Brain pericyte (primary cell): ENCODE measurements around the gene AVL9.
"Not testable (repeated sequence)": the region's sequence is repeated elsewhere in the genome, so short reads cannot be mapped to it uniquely, and the experiment has no call there.

Experiments used
- DNase-seq: peaks from one replicate; pipeline ENCODE4 v3.0.0-alpha.2; 2012; ENCODE audit warnings: low read depth, low spot score

The AVL9 gene

DNA sequence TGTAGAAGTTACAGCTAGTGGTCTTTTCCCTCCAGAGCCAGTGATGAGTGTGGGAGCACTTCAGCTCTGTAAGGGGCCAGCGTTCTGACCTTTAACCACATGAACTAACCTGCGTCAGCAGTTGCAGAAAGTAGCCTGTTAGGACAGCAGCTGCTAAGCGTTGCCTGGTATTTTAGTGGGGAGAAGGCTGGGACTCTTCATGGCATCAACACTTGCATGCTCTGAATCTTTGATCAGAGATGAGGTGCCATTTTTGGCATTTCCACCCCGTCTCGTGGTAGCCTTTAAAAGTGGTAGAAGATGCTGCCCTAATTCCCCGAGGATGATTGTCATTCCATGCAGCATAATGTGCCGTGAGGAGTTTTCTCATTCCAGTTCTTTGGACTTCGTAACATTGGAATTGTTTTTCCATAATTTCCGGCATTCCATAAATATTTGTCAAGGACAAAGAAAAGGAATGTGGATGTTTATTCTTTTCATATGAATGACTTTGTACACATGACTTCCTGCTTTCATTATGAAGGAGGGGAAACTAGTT is 92.2 kb downstream of the AVL9 start:
- peak; percentile 76 for DNase-seq

DNA sequence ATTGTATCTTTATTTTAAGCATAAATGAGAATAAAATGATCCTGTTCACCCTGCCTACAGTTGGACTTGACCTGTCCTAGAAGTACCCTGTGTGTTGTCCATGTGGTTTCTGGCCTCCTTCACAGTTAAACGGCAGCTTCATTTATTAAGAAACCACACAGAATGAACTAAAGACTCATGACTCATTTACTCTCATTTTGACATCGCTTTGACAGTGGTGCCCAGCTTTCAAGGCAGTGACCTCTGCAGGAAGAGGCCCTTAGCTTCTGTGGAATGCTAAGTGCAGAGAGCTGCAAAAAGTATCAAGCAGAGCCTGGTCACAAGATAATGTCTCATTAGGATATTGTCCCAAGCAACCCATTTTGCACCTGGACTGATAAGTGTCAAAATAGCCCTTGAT is 93.4 kb downstream of the AVL9 start:
- no peak for DNase-seq

DNA sequence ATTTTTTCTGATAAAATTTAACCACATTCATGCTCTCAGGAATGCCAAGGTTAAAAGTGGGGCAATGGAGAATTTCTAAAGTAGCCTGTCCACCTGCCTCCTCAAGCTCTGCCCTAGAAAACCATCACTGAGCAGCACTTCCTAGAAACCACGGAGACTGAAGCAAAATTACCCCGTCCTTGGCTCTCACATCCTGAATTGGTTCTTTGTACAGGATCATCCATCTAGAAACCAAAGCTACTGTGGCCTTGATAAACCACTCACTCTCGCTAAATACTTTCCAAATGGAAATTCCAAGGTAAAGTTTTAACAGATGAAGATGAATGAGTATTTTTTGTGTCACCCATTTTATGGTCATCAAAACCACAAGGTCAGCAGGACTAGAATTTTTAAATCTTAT is 96.6 kb downstream of the AVL9 start:
- no peak for DNase-seq

DNA sequence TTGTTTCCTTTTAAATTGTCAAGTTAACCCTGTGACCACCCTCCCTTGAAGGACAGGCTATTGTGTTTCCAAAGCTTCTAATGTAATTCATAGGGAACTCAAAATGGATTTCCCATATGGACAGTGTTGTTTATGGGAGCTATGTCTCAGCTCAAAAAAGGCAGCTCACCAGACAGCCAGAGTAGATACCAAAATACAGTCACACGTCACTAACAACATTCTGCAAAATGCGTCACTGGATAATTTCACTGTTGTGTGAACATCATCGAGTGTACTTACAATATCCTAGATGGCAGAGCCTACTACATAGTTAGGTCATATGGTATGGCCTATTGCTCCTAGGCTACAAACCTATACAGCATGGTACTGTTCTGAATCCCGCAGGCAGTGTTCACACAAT is 97.4 kb downstream of the AVL9 start:
- no peak for DNase-seq

DNA sequence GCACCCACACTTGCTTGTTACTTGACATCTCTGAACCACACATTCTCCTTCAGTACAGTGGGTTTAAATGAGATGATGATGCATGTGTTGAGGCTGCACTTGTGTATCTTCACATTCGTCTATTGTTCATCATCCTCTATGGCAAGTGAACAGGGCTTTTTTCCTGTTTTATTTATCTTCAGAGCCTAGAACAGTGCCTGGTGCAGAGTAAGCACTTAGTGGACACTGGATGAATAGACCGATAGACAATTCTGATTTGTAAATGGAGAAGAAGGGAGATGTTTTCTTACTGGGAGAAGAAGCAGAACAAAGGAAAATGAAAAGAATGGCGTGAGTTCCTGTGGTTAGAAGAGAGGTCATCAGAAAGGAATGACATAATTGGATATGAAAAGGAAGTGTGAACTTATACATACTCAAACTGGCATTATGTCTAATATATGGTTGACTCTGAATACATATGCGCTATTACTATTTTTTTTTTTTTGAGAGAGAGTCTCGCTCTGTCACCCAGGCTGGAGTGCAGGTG is 99.7 kb downstream of the AVL9 start:
- no peak for DNase-seq

DNA sequence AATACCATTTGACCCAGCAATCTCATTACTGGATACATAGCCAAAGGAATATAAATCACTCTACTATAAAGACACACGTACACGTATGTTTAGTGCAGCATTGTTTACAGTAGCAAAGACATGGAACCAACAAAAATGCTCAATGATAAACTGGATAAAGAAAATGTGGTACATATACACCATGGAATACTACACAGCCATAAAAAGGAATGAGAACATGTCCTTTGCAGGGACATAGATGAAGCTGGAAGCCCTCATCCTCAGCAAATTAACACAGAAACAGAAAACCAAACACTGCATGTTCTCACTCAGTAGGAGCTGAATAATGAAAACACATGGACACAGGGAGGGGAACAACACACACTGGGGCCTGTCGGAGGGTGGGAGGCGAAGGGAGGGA is 105.9 kb downstream of the AVL9 start:
- DNase-seq, result not testable (repeated sequence)

DNA sequence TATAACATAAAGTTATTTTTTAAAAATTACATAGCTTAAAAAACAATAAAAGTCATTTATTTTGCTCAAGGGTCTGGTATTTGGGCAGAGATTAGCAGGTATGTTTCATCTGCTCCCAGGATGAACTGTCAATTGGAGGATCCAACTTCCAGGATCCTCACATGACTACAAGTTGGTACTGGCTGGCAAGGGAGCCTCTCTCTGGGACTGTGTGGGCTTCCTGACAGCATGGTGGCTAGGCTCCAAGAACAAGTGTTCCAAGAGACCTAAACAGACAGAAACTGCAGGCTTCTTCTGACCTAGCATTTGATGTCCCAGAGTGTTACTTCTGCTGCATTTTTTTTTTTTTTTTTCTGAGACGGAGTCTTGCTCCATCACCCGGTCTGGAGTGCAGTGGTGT is 107.2 kb downstream of the AVL9 start:
- DNase-seq, result no peak

DNA sequence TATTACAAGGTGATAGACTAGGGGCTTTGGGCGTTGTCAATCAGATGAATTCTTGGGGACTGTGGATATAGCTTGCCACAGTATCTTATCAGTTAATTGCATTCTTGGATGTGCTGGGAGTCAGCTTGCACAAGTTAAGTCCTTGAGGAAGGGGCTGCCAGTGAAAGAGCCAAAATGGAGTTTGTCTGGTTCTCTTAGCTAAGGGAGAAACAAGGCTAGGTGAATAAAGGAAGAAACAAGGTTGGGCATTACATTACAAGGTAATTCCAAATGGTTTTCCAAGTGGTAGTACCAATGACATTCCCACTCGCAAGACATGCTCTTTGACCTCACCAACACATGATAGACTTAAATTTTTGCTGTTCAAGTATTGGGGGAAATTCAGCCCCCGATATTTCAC is 108.2 kb downstream of the AVL9 start:
- DNase-seq, result not testable (repeated sequence)

DNA sequence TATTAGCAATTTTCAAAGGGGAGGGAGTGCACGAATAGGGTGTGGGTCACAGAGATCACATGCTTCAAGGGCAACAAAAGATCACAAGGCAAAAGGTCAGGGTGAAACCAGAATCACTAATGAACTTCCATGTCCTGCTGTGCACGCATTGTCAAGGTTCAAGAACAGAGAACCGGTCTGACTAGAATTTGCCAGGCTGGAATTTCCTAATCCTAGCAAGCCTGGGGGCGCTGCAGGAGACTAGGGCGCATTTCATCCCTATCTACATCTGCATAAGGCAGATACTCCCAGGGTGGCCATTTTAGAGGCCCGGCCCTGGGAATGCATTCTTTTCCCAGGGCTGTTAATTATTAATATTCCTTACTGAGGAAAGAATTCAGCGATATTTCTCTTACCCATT is 108.8 kb downstream of the AVL9 start:
- not testable (repeated sequence) for DNase-seq

DNA sequence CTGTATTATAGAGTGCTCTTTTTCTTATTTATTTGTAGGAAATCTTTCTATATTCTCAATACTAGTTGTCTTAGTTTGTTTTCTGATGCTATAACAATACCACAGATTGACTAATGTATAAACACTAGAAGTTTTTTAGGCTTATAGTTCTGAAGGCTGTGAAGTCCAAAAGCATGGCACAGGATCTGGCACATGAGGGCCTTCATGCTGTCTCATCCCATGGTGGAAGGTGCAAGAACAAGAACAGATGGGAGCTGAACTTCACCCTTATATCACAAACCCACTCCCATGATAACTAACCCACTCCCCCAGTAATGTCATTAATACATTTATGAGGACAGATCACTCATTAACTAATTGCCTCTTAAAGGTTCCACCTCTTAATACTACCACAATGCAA is 109.7 kb downstream of the AVL9 start:
- DNase-seq, result no peak

DNA sequence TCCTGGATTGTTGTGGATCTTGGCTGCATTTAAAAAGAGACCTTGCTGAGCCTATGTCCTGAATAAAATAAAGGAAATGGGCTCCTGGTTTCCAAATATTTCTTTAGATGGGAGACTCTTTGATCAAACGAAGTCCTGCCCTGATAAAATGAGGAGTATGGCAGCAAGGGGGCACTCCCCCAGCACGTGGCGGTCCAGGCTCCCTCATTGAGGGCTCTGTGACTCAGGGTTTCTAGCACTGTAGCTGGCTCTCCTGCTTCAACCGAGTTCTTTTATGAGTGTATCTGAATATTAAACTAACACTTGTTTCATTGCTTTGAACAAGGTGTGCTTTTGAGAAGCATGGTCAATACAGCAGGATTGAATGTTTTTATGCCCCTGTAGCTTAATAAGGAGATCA is 114.2 kb downstream of the AVL9 start:
- DNase-seq, result no peak

DNA sequence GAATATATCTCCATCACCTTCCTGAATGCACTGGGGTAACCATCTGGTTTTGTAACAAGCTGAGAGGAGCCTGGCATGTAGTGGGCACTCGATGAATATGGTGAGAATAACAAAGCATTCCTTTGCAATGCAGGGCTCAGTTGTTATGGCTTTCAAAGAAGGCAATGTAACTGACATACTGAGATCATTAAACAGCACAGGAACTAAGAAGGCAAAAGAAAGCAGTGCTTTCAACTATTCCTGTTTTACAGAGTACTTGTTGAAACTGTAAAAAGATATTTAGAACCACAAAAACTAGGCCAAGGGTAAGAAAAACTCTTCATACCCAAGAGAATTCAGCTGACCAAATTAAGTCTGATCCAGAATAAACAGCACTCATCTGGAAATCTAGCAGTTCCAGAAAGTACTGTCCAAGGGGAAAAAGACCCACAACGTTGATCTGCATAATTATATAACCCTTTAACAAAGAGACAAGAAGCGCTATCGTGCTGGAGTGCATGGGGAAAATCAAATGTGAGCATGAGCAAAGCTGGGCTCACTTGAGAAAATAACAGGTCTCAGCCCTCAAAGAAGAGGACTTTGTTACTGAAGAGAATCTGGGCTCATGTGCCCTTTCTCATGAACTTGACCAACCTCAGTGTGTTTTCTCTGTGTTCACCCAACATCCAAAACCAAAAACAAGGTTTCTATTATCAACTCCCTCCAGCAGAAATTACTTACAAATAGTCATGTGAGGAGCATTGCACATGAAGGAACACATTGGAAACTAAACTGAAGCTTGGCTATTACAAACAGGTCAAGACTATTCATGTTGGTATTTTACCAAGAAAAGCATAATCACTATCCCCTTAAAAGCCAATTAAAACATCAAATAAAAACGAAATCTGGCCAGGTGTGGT is 116.2 kb downstream of the AVL9 start:
- peak; percentile 91 for DNase-seq

DNA sequence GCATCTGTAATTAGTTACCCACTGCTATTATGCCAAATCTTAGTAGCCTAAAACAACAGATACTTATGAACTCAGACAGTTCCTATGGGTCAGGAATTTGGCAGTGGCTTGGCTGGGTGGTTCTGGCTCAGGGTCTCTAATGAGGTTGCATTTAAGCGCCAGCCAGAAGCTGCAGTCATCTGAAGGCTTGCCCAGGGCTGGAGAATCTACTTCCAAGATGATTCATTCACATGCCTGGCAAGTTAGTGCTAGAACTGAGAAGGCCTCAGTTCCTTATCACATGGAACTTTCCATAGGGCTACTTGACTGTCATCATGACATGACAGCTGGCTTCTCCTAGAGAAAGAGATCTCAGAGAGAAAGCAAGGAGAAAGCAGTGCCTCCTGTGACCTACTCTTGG is 121.3 kb downstream of the AVL9 start:
- DNase-seq, result no peak

DNA sequence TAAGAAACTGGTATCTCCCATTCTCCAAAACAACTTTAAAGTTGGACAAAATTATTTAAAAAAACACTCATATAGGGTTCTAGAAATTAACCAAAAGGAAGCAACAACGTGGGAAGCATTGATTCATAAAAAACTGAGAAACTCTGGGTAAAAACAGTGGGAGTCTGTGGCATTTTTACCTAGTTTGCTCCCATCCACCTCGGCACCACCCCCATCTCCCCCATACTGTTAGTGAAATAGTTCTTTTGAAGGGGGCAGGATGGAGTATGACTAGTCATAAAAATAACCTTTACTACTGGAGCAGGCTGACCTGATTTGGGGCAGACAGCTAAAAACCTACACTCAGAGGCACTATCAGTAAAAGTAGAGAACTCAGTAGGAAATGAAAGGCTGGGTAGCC is 123.2 kb downstream of the AVL9 start:
- DNase-seq, result no peak

DNA sequence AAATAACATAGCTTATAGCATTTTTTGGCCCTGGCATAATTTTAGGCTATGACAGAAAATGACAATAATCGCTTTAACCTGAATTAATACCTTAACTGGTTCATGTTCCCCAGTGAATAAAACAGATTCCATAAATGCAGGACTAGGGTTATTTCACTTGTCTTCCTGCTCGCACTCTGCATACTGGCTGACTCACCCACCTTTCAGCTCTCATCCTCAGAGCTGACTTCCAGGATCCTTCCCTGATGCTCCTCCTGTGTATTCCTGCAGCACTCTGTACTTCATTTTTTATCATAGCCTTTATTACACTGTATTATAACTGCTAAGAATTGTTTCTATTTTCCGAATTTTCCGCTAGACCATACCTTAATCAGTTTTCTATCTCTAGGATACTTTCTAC is 123.7 kb downstream of the AVL9 start:
- DNase-seq, result no peak

DNA sequence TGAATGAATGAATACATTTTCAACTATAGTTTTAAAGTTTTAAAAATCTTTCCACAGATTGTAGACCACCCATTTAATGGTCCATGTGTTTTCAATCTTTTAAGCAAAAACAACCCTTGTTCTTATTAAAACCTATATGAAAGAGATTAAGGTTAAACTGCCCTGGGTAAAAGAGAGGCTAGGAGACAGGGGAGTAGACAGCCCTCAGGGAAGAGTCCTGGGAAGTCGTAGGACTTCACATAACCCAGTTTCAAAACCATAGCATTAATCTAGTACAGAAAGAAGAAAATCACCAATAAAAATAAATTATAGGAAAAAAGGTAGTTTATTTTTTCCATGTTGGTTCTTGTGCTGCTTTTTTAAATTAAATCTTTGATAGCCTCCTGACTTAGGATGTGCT is 124.1 kb downstream of the AVL9 start:
- not testable (repeated sequence) for DNase-seq

DNA sequence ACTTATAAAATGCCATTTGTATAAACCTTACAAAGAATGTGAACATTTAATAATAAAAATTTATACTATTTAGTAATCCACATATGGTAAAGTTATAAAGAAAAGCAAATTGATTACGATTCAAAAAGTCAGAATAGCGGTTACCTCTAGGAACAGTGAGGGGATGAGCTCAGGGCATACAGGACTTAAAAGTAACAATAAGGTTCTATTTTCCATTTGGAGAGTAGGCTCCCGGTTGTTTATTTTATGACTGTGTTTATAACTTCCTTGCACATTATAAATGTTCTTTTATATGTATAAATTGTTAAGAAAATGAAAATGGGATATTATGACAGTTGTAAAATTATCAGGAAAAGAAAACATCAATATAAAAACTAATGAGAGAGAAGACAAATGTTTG is 135.7 kb downstream of the AVL9 start:
- no peak for DNase-seq

DNA sequence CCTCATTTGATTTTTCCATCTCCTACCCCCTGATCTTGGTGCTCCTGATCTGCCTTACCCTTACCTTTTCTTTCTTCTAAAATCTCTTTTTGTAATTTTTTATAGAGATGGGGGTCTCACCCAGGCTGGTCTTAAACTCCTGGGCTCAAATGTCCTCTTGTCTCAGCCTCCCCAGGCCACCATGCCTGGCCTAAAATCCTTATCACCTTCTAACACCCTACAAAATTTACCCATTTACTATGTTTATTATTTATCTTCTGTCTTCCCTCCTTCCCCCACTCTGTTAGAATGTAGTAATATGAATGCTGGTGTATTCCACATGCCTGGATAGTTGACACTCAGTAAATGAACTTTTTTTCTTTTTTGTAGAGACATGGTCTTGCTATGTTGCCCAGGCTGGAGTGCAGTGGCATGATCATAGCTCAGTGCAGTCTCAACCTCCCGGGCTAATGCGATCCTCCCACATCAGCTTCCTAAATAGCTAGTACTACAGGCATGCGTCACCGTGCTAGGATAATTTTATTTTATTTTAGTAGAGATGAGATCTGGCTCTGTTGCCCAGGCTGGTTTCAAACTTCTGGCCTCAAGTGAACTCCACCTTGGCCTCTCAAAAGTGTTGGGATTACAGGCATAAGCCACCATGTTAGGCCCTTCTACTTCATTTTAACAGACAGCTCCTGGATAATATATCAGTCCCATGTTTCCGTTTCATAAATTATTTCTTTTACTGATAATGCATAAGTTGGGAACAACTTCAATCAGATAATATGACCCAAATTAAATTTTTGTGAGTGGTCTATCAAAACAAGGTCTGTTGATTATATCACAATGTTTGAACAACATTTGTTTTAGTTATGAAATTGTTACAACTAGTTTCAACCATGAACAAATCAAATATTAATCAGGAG is 136.6 kb downstream of the AVL9 start:
- not testable (repeated sequence) for DNase-seq

DNA sequence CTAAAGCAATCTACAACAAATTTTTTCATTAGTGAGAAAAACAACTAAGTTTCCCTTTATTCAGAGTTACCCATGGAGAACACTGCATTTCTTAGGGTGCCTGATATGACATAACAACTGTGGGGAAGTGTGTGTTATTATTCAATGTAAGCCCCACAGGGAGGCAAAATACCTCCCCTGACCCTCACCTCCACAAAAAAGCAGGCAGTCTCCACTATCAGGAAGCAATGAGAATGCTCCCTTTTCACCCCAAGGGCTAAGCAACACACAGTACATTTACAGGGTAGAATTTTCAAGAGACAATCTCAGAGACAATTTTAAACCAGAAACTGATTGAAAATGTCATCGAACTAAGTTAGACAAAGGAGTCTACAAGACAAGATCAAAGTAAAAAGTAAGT is 138.2 kb downstream of the AVL9 start:
- DNase-seq, result not testable (repeated sequence)

DNA sequence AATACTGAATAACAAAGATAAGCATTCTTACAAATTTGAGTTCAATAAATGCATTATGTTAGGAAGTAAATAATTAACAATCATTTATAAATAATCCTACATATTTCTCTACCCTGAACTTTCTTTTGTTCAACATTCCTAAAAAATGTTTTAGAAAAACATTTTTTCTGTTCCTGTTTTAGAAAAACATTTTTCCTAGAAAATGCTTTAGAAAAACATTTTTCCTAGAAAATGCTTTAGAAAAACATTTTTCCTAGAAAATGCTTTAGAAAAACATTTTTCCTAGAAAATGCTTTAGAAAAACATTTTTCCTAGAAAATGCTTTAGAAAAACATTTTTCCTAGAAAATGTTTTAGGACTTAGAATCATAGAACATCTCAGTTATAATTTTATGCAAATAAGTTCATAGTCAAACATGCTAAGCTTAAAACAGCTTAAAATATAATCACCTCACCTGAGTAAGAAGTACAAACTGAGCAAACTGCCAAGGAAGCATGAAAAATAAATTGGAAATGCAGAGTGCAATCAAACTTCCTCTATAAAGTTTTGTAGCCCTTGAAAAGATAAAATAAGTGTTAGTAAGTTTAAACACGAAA is 139.6 kb downstream of the AVL9 start:
- not testable (repeated sequence) for DNase-seq

DNA sequence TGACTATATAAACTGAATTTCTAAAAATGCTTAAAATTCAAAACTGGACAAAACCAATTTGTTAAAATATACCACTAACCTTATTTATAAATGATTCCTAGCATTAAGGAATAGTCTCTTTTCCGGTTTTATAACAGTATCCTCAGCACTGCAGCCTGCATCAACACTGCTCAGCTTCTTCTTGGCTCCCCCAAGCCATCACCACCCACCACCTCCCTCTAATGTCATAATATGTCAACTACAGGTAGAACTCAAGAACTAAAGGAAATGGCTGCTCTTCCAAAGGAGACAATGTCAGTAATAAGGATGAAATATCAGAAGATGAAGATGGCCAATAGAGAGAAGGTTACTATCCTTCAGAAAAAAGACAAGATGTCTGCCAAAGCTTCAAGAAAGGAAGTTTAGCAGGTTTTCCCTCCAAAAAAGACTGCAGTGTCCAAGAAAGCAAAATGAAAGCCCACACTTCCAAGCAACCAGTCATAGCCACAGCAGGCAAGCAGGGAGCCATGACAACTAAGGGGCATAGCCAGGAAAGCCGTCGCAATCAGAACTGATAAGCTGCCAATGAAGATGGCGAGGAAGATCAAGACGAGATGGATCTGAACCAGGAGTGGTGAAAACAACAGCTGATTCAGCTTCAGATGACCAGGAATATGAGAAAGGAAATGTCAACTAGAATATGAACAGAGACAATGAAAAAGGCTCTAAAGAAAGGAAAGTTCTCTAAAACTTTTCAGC is 141.6 kb downstream of the AVL9 start:
- not testable (repeated sequence) for DNase-seq
